Astrocyte (in vitro differentiated cells and primary cell): ENCODE measurements around the gene TMTC1. TPM values are rescaled to one million over a fixed set of nuclear protein-coding genes. Genes with fewer than 3 reads are reported as not detected.

Experiments used
- DNase-seq: peaks from one replicate; pipeline ENCODE4 v3.0.0-alpha.2; 2010; ENCODE audit warnings: low read depth
- FAIRE-seq: peaks from 2 replicates; lab custom pipeline; 2011; peaks lifted over from hg19 to GRCh38; lab: Jason Lieb, UNC
- H2AFZ ChIP-seq: 2 replicates; pipeline ENCODE4 v1.6.0; 2012; ENCODE audit warnings: low read depth, low read length, inconsistent platforms
- H3K27ac ChIP-seq: 2 replicates; pipeline ENCODE4 v1.5.1; 2011; ENCODE audit warnings: low read depth, low read length, inconsistent platforms
- H3K27me3 ChIP-seq: 2 replicates; pipeline ENCODE4 v1.6.0; 2011; ENCODE audit warnings: low read length, inconsistent platforms; ENCODE audit not compliant: insufficient read depth
- H3K36me3 ChIP-seq: 2 replicates; pipeline ENCODE4 v1.5.1; 2011; ENCODE audit warnings: low read length, inconsistent platforms; ENCODE audit not compliant: insufficient read depth
- H3K4me1 ChIP-seq: 2 replicates; pipeline ENCODE4 v1.5.1; 2011; ENCODE audit warnings: low read length, inconsistent platforms; ENCODE audit not compliant: insufficient read depth
- H3K4me2 ChIP-seq: 2 replicates; pipeline ENCODE4 v1.6.0; 2012; ENCODE audit warnings: low read length, inconsistent platforms
- H3K4me3 ChIP-seq: 2 replicates; pipeline ENCODE4 v1.5.1; 2011; ENCODE audit warnings: low read depth, mild to moderate bottlenecking, low read length, inconsistent platforms; ENCODE audit not compliant: insufficient read depth
- H3K79me2 ChIP-seq: 2 replicates; pipeline ENCODE4 v1.6.0; 2012; ENCODE audit warnings: mild to moderate bottlenecking, low read length, inconsistent platforms; ENCODE audit not compliant: insufficient read depth
- H3K9ac ChIP-seq: 2 replicates; pipeline ENCODE4 v1.6.0; 2012; ENCODE audit warnings: mild to moderate bottlenecking, low read length, inconsistent platforms
- H3K9me3 ChIP-seq: 2 replicates; pipeline ENCODE4 v1.5.1; 2012; ENCODE audit warnings: low read depth, mild to moderate bottlenecking, low read length, inconsistent platforms; ENCODE audit not compliant: insufficient read depth
- H4K20me1 ChIP-seq: 2 replicates; pipeline ENCODE4 v1.6.0; 2012; ENCODE audit warnings: low read length, inconsistent platforms; ENCODE audit not compliant: insufficient read depth
- H3K27ac Mint-ChIP-seq: one replicate; pipeline ENCODE4 v1.8.0; 2021; ENCODE audit warnings: mild to moderate bottlenecking, mixed read lengths; ENCODE audit not compliant: unreplicated experiment
- H3K27me3 Mint-ChIP-seq: one replicate; pipeline ENCODE4 v1.8.0; 2021; ENCODE audit warnings: low read depth, mixed read lengths; ENCODE audit not compliant: unreplicated experiment
- H3K36me3 Mint-ChIP-seq: one replicate; pipeline ENCODE4 v1.8.0; 2021; ENCODE audit warnings: low read depth, mixed read lengths; ENCODE audit not compliant: unreplicated experiment
- H3K4me1 Mint-ChIP-seq: one replicate; pipeline ENCODE4 v1.8.0; 2021; ENCODE audit warnings: low read depth, mixed read lengths; ENCODE audit not compliant: unreplicated experiment
- H3K4me3 Mint-ChIP-seq: one replicate; pipeline ENCODE4 v1.8.0; 2021; ENCODE audit warnings: mild to moderate bottlenecking, moderate library complexity, mixed read lengths; ENCODE audit not compliant: unreplicated experiment
- H3K9me3 Mint-ChIP-seq: one replicate; pipeline ENCODE4 v1.8.0; 2021; ENCODE audit warnings: mild to moderate bottlenecking, mixed read lengths; ENCODE audit not compliant: unreplicated experiment
- EZH2 ChIP-seq: IDR thresholded peaks from 2 replicates; pipeline ENCODE4 v1.6.1; 2012; ENCODE audit warnings: mild to moderate bottlenecking, low read length, inconsistent platforms; ENCODE audit not compliant: insufficient read depth
- total RNA-seq: library from RNA; stranded (reverse); gene quantifications from 2 replicates; pipeline ENCODE4 v1.2.1, GENCODE V29; 2021
- TF ChIP-seq, protein P1 (sequence below): IDR thresholded peaks from 2 replicates; pipeline ENCODE4 v1.5.1; 2011; ENCODE audit warnings: low read depth, mild to moderate bottlenecking, inconsistent platforms, low read length, moderate library complexity; ENCODE audit not compliant: insufficient read depth

Gene TMTC1
- total RNA-seq, 1 donor from 2014 or later = 4.7 TPM

DNA sequence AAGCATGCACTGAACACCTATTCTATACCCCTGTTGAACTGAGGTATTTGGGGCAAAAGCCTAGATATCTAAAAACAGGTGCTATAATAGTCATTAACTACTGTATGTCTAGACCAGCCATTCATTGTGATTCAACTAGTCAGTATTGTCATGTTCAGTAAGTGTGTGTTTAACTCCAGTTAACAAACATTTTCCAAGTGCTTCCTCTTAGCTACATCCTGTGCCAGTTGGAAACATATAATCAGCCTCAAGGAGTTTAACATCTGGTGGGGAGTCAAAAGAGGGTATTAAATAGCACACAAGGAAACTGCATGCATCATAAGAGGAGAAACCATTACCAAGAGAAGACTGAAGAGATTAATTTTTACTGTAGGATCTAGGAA lies 20.4 kb downstream of the TMTC1 start:
- Histone ChIP-seq H4K20me1 (no peaks in the 10 kb centered on the region), H2AFZ (no peak overlapping the region), H3K9me3 (no peaks in the 10 kb centered on the region), H3K4me3 (no peak overlapping the region), H3K9ac (no peak overlapping the region), H3K27ac (no peak overlapping the region), H3K36me3 (no peaks in the 10 kb centered on the region), H3K79me2 (no peaks in the 10 kb centered on the region), H3K4me2 (no peak overlapping the region), H3K4me1 (no peaks in the 10 kb centered on the region), H3K27me3 (no peaks in the 10 kb centered on the region)
- no peak overlapping the region for H3K27ac Mint-ChIP-seq
- no peak for TF ChIP-seq EZH2
- TF ChIP-seq, protein P1, sequence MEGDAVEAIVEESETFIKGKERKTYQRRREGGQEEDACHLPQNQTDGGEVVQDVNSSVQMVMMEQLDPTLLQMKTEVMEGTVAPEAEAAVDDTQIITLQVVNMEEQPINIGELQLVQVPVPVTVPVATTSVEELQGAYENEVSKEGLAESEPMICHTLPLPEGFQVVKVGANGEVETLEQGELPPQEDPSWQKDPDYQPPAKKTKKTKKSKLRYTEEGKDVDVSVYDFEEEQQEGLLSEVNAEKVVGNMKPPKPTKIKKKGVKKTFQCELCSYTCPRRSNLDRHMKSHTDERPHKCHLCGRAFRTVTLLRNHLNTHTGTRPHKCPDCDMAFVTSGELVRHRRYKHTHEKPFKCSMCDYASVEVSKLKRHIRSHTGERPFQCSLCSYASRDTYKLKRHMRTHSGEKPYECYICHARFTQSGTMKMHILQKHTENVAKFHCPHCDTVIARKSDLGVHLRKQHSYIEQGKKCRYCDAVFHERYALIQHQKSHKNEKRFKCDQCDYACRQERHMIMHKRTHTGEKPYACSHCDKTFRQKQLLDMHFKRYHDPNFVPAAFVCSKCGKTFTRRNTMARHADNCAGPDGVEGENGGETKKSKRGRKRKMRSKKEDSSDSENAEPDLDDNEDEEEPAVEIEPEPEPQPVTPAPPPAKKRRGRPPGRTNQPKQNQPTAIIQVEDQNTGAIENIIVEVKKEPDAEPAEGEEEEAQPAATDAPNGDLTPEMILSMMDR = no peak
- no peaks in the 10 kb centered on the region for H3K9me3 Mint-ChIP-seq
- H3K27me3 Mint-ChIP-seq = no peaks in the 10 kb centered on the region
- FAIRE-seq (no peak), DNase-seq (no peak)
- no peaks in the 10 kb centered on the region for H3K36me3 Mint-ChIP-seq
- no peaks in the 10 kb centered on the region for H3K4me1 Mint-ChIP-seq
- no peak overlapping the region for H3K4me3 Mint-ChIP-seq

DNA sequence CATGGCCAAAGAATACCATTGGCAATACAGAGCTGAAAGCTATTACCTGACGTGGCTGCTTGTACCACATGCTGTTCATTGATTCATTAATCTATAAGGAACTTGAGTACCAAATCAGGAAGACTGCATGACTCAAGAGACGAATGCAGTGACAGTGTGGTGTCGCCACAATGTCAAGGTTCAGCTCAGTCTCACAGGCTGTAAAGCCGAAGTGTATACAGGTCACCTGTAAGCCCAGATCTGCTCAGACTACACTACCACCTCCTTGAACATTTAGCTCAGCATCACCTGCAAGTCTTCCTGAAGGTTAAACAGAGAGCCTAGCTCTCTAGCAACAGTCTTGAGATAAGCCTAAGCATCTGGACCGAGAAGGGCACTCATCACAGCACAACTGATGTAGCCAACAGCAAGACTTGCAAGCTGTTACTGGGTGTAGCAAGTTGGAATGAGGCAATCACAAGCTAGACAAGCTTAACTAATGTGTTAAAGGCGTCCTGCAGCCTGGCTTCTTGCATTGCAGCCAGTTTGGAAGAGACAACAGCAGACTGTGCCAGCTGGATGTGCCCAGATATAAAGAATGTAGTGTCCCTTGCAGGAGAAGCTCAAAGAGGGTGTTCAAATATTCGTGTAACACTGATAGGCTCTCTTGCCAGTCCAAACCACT lies 21.0 kb downstream of the TMTC1 start:
- H4K20me1 ChIP-seq = no peaks in the 10 kb centered on the region
- H3K27ac ChIP-seq = no peak overlapping the region
- H3K4me3 Mint-ChIP-seq = no peak overlapping the region
- no peaks in the 10 kb centered on the region for H3K36me3 ChIP-seq
- no peak overlapping the region for H3K27ac Mint-ChIP-seq
- no peak for TF ChIP-seq EZH2
- TF ChIP-seq, protein P1 = no peak
- H3K9me3 Mint-ChIP-seq = peaks cover 2% of the 10 kb centered on the region
- no peak overlapping the region for H3K4me2 ChIP-seq
- no peaks in the 10 kb centered on the region for H3K79me2 ChIP-seq
- no peak overlapping the region for H3K4me3 ChIP-seq
- H3K36me3 Mint-ChIP-seq = peaks cover under 1% of the 10 kb centered on the region
- H3K27me3 Mint-ChIP-seq = no peaks in the 10 kb centered on the region
- no peaks in the 10 kb centered on the region for H3K27me3 ChIP-seq
- no peaks in the 10 kb centered on the region for H3K4me1 ChIP-seq
- DNase-seq = no peak
- FAIRE-seq = no peak
- no peaks in the 10 kb centered on the region for H3K4me1 Mint-ChIP-seq
- no peak overlapping the region for H3K9ac ChIP-seq
- no peaks in the 10 kb centered on the region for H3K9me3 ChIP-seq
- H2AFZ ChIP-seq = no peak overlapping the region

DNA sequence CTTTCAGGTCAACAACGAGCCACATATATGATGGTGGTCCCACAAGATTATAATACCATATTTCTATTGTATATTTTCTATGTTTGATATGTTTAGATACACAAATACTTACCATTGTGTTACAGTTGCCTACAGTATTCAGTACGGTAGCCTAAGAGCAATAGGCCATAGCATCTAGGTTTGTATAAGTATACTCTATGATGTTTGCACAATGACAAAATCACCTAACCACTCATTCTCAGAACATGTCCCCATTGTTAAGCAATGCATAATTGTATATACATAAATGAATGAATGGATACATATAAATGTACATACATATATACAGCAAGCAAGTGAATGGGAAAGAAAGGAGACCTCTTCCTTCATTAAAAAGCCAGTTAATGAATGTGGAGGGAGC lies 23.8 kb downstream of the TMTC1 start:
- Mint-ChIP-seq H3K27ac (no peak overlapping the region), H3K27me3 (no peaks in the 10 kb centered on the region), H3K9me3 (peaks cover 5% of the 10 kb centered on the region), H3K36me3 (peaks cover 7% of the 10 kb centered on the region), H3K4me3 (no peak overlapping the region), H3K4me1 (no peaks in the 10 kb centered on the region)
- no peak overlapping the region for H2AFZ ChIP-seq
- no peak overlapping the region for H3K27ac ChIP-seq
- no peaks in the 10 kb centered on the region for H3K27me3 ChIP-seq
- no peaks in the 10 kb centered on the region for H3K4me1 ChIP-seq
- no peak overlapping the region for H3K4me2 ChIP-seq
- FAIRE-seq (no peak), DNase-seq (no peak)
- no peak overlapping the region for H3K9ac ChIP-seq
- no peaks in the 10 kb centered on the region for H3K79me2 ChIP-seq
- H3K4me3 ChIP-seq = no peak overlapping the region
- TF ChIP-seq, protein P1 = no peak
- no peak for TF ChIP-seq EZH2
- H3K9me3 ChIP-seq = no peaks in the 10 kb centered on the region
- no peaks in the 10 kb centered on the region for H3K36me3 ChIP-seq
- no peaks in the 10 kb centered on the region for H4K20me1 ChIP-seq
